CD14-positive monocyte (primary cell): ENCODE measurements around the gene BTN2A1. TPM values are rescaled to one million over a fixed set of nuclear protein-coding genes. Genes with fewer than 3 reads are reported as not detected.
A peak's percentile ranks its signal among the peaks of the same experiment; 100 is the strongest.
"Not testable (repeated sequence)": the region's sequence is repeated elsewhere in the genome, so short reads cannot be mapped to it uniquely, and the experiment has no call there.

Experiments
- DNase-seq, 3 donors: peaks; one replicate each; pipeline ENCODE4 v3.0.0-alpha.2; 2011 to 2022
- H2AFZ ChIP-seq: 2 replicates; pipeline ENCODE4 v1.6.0; 2012; ENCODE audit warnings: mild to moderate bottlenecking, low read depth, low read length, inconsistent platforms; ENCODE audit not compliant: insufficient read depth, poor library complexity, severe bottlenecking
- H3K27ac ChIP-seq, 2 donors: 1 replicate in 1 of 2; 2 replicates in 1 of 2; pipeline ENCODE4 v1.5.1; 2012 to 2013; ENCODE audit warnings: low read length in 2 of 2, control low read depth in 1 of 2, inconsistent platforms in 1 of 2, low read depth in 1 of 2, mild to moderate bottlenecking in 1 of 2
- H3K27me3 ChIP-seq, 2 donors: one replicate each; pipeline versions ENCODE4 v1.6.0 to v1.6.1; 2011 to 2013; ENCODE audit warnings: low read length in 2 of 2; ENCODE audit not compliant: control insufficient read depth in 2 of 2, insufficient read depth in 2 of 2
- H3K36me3 ChIP-seq, 2 donors: replicated peaks in 1 of 2; 1 replicate in 1 of 2; 2 replicates in 1 of 2; pipeline versions ENCODE4 v1.5.1 to v1.6.1; 2012 to 2013; ENCODE audit warnings: low read length in 2 of 2, control low read depth in 1 of 2, inconsistent platforms in 1 of 2, mild to moderate bottlenecking in 1 of 2; ENCODE audit not compliant: insufficient read depth in 2 of 2, control insufficient read depth in 1 of 2
- H3K4me1 ChIP-seq, 2 donors: 1 replicate in 1 of 2; 2 replicates in 1 of 2; pipeline versions ENCODE4 v1.5.1 to v1.6.1; 2012 to 2013; ENCODE audit warnings: low read length in 2 of 2, control low read depth in 1 of 2, inconsistent platforms in 1 of 2, mild to moderate bottlenecking in 1 of 2, moderate library complexity in 1 of 2; ENCODE audit not compliant: insufficient read depth in 2 of 2, control insufficient read depth in 1 of 2
- H3K4me2 ChIP-seq: replicated peaks from 2 replicates; pipeline ENCODE3; 2012; ENCODE audit warnings: low read length, moderate library complexity, mild to moderate bottlenecking; ENCODE audit not compliant: poor library complexity, severe bottlenecking; ENCODE audit errors: extremely low read depth
- H3K4me3 ChIP-seq, 3 experiments: fragments of 200-600 bp in 1 of 3; sonication (generic) in 1 of 3; replicated peaks in 1 of 3; 1 replicate in 2 of 3; 2 replicates in 1 of 3; pipeline ENCODE4 v1.5.1; 2011 to 2013; ENCODE audit warnings: low read length in 3 of 3, mild to moderate bottlenecking in 3 of 3, control low read depth in 2 of 3, low read depth in 2 of 3, inconsistent platforms in 1 of 3, moderate library complexity in 1 of 3
- H3K79me2 ChIP-seq: 2 replicates; pipeline ENCODE4 v1.6.0; 2012; ENCODE audit warnings: mild to moderate bottlenecking, control low read depth, inconsistent platforms, low read length, moderate library complexity; ENCODE audit not compliant: insufficient read depth
- H3K9ac ChIP-seq: 2 replicates; pipeline ENCODE4 v1.6.0; 2017; ENCODE audit warnings: low read length, mild to moderate bottlenecking; ENCODE audit not compliant: insufficient read depth, poor library complexity, severe bottlenecking
- H3K9me3 ChIP-seq, 2 donors: replicated peaks in 1 of 2; 1 replicate in 1 of 2; 2 replicates in 1 of 2; pipeline versions ENCODE4 v1.5.1 to v1.6.1; 2012 to 2013; ENCODE audit warnings: low read length in 2 of 2, control low read depth in 1 of 2; ENCODE audit not compliant: control insufficient read depth in 1 of 2, insufficient read depth in 1 of 2
- H4K20me1 ChIP-seq: 2 replicates; pipeline ENCODE4 v1.6.0; 2012; ENCODE audit warnings: mild to moderate bottlenecking, low read length, control low read depth, moderate library complexity; ENCODE audit not compliant: insufficient read depth
- H3K27ac Mint-ChIP-seq, 7 donors: one replicate each; pipeline ENCODE4 v1.8.0; 2020; ENCODE audit warnings: mild to moderate bottlenecking in 7 of 7, mixed read lengths in 7 of 7, moderate library complexity in 6 of 7, inconsistent platforms in 2 of 7
- H3K27me3 Mint-ChIP-seq, 3 donors: one replicate each; pipeline ENCODE4 v1.8.0; 2021 to 2022; ENCODE audit warnings: low read depth in 3 of 3, mild to moderate bottlenecking in 3 of 3, mixed read lengths in 3 of 3, moderate library complexity in 3 of 3, inconsistent platforms in 1 of 3
- H3K36me3 Mint-ChIP-seq, 2 donors: one replicate each; pipeline ENCODE4 v1.8.0; 2020; ENCODE audit warnings: mixed read lengths in 2 of 2, inconsistent platforms in 1 of 2, mild to moderate bottlenecking in 1 of 2
- H3K4me1 Mint-ChIP-seq: one replicate; pipeline ENCODE4 v1.8.0; 2020; ENCODE audit warnings: mild to moderate bottlenecking, mixed read lengths
- H3K4me3 Mint-ChIP-seq, 2 donors: one replicate each; pipeline ENCODE4 v1.8.0; 2020; ENCODE audit warnings: mild to moderate bottlenecking in 2 of 2, mixed read lengths in 2 of 2, moderate library complexity in 1 of 2
- H3K9me3 Mint-ChIP-seq, 7 donors: one replicate each; pipeline ENCODE4 v1.8.0; 2020 to 2022; ENCODE audit warnings: mixed read lengths in 7 of 7, mild to moderate bottlenecking in 6 of 7, moderate library complexity in 6 of 7, inconsistent platforms in 2 of 7
- WGBS: methylation state at CpG from one replicate; pipeline ENCODE4 v1.1.5; 2013; ENCODE audit warnings: missing lambda C conversion rate; ENCODE audit not compliant: insufficient coverage; 5-methylcytosine and 5-hydroxymethylcytosine counted together
- intact Hi-C, 2 donors: fragments of 100-400 bp; cut with micrococcal nuclease; formaldehyde crosslinking; loops; one replicate each; pipeline versions ENCODE4 v1.15.0 to v1.15.1; 2023
- polyA plus RNA-seq, 3 donors: library from polyadenylated mRNA; depleted of rRNA in 1 of 3; unstranded in 2 of 3; stranded (reverse) in 1 of 3; fragments of 300-500 nt in 2 of 3; fragments of >200 nt in 1 of 3; fragmentation: Illumina TruSeq in 2 of 3; gene quantifications; 1 replicate in 2 of 3; 2 replicates in 1 of 3; pipeline ENCODE4 v1.2.3, GENCODE V29; 2012 to 2021
- TF ChIP-seq, protein P1 (sequence below): fragments of 200-600 bp; IDR thresholded peaks from one replicate; pipeline ENCODE4 v1.8.0; 2022; ENCODE audit warnings: antibody characterized with exemption, mild to moderate bottlenecking

The BTN2A1 gene
- polyA plus RNA-seq, 3 donors, result 4.3 to 66.4 (median 10.8) TPM

DNA sequence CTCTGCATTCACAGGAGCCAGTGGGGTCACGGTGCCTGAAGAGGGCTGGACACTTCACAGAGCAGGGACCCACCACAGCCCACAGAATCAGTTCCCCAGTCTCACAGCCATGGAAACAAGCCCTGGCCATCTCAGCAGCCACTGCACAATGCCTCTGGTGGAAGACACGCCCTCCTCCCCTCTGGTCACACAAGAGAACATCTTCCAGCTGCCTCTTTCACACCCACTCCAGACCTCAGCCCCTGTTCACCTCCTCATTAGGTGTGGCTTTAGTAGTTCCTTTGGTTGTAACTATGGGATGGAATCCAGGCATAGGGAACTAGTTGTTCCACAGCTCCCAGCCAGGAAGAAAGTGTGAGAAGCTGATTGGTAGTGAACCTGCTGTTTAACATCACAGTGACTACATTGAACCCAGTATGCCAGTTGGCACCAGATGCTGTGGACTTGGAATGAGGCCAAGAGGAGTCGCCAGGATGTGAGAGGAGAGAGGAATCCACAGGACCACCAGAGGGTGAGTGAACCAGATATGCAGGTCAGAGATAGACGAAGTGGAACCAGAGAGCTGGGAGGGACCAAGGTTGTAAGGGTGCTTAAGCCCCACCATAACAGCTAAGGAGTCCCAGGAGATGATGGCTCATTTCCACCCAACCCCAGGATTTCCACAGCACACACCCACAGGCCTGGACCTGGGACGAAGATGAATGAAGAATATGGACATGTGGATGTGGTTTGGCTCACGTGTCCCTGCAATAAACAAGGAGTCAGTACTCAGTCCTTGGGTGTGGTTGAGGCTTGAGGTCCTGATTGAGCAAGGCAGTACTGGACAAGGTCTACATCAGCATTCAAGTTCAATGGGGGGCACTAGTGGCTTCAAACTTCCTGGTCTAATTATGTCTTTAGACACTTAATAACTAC, 26.2 kb upstream of the BTN2A1 start:
- H3K27me3 Mint-ChIP-seq, result peaks cover 0 to 3% (median 0%) of the 10 kb centered on the region in 3 donors
- Histone ChIP-seq H4K20me1 (no peaks in the 10 kb centered on the region), H2AFZ (no peak overlapping the region), H3K27me3 (no peaks in the 10 kb centered on the region), H3K4me1 (peaks cover 6 to 12% of the 10 kb centered on the region in 2 donors), H3K79me2 (no peaks in the 10 kb centered on the region), H3K36me3 (peaks cover 8 to 25% of the 10 kb centered on the region in 2 donors), H3K4me2 (no peak overlapping the region), H3K9ac (no peak overlapping the region), H3K9me3 (peaks cover 7 to 19% of the 10 kb centered on the region in 2 donors), H3K4me3 (no peak overlapping the region), H3K27ac (no peak overlapping the region)
- intact Hi-C loops, result no loop called here
- TF ChIP-seq, protein P1, sequence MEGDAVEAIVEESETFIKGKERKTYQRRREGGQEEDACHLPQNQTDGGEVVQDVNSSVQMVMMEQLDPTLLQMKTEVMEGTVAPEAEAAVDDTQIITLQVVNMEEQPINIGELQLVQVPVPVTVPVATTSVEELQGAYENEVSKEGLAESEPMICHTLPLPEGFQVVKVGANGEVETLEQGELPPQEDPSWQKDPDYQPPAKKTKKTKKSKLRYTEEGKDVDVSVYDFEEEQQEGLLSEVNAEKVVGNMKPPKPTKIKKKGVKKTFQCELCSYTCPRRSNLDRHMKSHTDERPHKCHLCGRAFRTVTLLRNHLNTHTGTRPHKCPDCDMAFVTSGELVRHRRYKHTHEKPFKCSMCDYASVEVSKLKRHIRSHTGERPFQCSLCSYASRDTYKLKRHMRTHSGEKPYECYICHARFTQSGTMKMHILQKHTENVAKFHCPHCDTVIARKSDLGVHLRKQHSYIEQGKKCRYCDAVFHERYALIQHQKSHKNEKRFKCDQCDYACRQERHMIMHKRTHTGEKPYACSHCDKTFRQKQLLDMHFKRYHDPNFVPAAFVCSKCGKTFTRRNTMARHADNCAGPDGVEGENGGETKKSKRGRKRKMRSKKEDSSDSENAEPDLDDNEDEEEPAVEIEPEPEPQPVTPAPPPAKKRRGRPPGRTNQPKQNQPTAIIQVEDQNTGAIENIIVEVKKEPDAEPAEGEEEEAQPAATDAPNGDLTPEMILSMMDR, result no peak
- DNase-seq, result no peak
- H3K4me3 Mint-ChIP-seq, result no peak overlapping the region
- H3K4me1 Mint-ChIP-seq, result peaks cover 15% of the 10 kb centered on the region
- 100% methylated on average over 2 of the region's 6 CpGs for WGBS
- no peak overlapping the region for H3K27ac Mint-ChIP-seq
- peaks cover 53 to 55% of the 10 kb centered on the region in 2 donors for H3K36me3 Mint-ChIP-seq
- H3K9me3 Mint-ChIP-seq, result peaks cover 11 to 27% (median 15%) of the 10 kb centered on the region in 7 donors

DNA sequence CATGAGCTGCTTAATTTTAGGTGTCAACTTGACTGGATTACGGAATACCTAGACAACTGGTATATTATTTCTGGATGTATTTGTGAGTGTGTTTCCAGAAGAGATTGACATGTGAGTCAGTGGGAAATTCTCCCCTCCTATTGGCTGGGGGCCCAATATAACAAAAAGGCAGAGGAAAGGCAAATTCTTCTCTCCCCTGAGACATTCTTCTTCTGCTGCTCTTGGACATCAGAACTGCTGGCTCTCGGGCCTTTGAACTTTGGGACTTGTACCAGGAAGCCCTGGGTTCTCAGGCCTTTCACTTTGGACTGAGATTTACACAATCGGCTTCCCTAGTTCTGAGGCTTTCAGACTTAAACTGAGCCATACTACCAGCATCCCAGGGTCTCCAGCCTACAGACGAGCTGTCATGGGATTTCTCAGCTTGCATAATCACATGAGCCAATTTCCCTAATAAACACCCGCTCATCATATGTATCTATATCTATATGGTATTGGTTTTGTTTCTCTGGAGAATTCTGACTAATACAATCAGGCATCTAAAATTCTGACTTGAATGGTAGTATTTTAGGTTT, 25.0 kb upstream of the BTN2A1 start:
- Mint-ChIP-seq H3K9me3 (peaks cover 11 to 27% (median 15%) of the 10 kb centered on the region in 7 donors), H3K27me3 (peaks cover 0 to 3% (median 0%) of the 10 kb centered on the region in 3 donors), H3K4me1 (peaks cover 15% of the 10 kb centered on the region), H3K27ac (no peak overlapping the region), H3K36me3 (peaks cover 41 to 43% of the 10 kb centered on the region in 2 donors), H3K4me3 (no peak overlapping the region)
- Histone ChIP-seq H3K27me3 (no peaks in the 10 kb centered on the region), H4K20me1 (no peaks in the 10 kb centered on the region), H3K4me3 (no peak overlapping the region), H3K9me3 (peaks cover 7 to 19% of the 10 kb centered on the region in 2 donors), H3K36me3 (peaks cover 8 to 14% of the 10 kb centered on the region in 2 donors), H3K4me2 (no peak overlapping the region), H2AFZ (no peak overlapping the region), H3K4me1 (peaks cover 6 to 12% of the 10 kb centered on the region in 2 donors), H3K27ac (no peak overlapping the region), H3K79me2 (no peaks in the 10 kb centered on the region), H3K9ac (no peak overlapping the region)
- TF ChIP-seq, protein P1, result no peak
- DNase-seq, result peak in 1 of 3 donors; percentile 12
- intact Hi-C loops, result no loop called here
- WGBS, result 90% methylated on average over 2 of the region's 5 CpGs

DNA sequence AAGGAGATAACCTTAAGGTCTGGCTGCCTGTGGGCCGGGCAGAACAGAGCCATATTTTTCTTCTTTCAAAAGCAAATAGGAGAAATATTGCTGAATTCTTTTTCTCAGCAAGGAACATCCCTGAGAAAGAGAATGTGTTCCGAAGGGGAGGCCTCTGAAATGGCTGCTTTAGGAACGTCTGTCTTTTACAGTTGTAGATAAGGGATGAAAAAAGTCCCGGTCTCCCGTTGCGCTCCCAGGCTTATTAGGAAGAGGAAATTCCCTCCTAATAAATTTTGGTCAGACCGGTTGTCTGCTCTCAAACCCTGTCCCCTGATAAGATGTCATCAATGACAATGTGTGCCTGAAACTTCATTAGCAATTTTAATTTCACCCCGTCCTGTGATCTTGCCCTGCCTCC, 24.1 kb upstream of the BTN2A1 start:
- not testable (repeated sequence) for H4K20me1 ChIP-seq, H3K27ac ChIP-seq, H3K4me3 ChIP-seq, DNase-seq, H3K4me3 Mint-ChIP-seq, H3K27me3 Mint-ChIP-seq, H3K36me3 ChIP-seq, H3K27ac Mint-ChIP-seq, H3K4me2 ChIP-seq, H2AFZ ChIP-seq, H3K79me2 ChIP-seq, H3K27me3 ChIP-seq, H3K9ac ChIP-seq
- Histone ChIP-seq H3K9me3 (peaks cover 7 to 19% of the 10 kb centered on the region in 2 donors), H3K4me1 (peaks cover 6 to 12% of the 10 kb centered on the region in 2 donors)
- intact Hi-C loops, result loop anchor here in 1 of 2 donors (2.0 kb wide), 1 partner anchor 29 kb away; no protein-coding TSS in a partner anchor
- peaks cover 33 to 35% of the 10 kb centered on the region in 2 donors for H3K36me3 Mint-ChIP-seq
- H3K4me1 Mint-ChIP-seq, result peaks cover 15% of the 10 kb centered on the region
- peaks cover 11 to 27% (median 15%) of the 10 kb centered on the region in 7 donors for H3K9me3 Mint-ChIP-seq
- no CpG with 5 or more reads among the region's 8 CpGs for WGBS
